Body of pancreas (tissue), 4 donors: ENCODE results near the gene GATA1. TPM values are rescaled to one million over a fixed set of nuclear protein-coding genes. Genes with fewer than 3 reads are reported as not detected.

Experiments
- ATAC-seq: fragments of 150-250 bp; one replicate; pipeline ENCODE4 v1.9.1; 2016
- DNase-seq, 4 donors: peaks; one replicate each; pipeline ENCODE4 v3.0.0-alpha.2; 2019
- H3K27ac ChIP-seq, 4 donors: fragments of 200-600 bp; sonication (generic); 1 replicate in 3 of 4; 2 replicates in 1 of 4; pipeline versions ENCODE4 v1.5.1 to v1.6.1; 2016 to 2019; ENCODE audit warnings: mild to moderate bottlenecking in 1 of 4, mixed read lengths in 1 of 4, moderate library complexity in 1 of 4
- H3K27me3 ChIP-seq, 2 donors: fragments of 200-600 bp; sonication (generic); one replicate each; pipeline ENCODE4 v1.6.0; 2016; ENCODE audit warnings: mild to moderate bottlenecking in 1 of 2
- H3K36me3 ChIP-seq, 2 donors: fragments of 200-600 bp; sonication (generic); replicated peaks in 1 of 2; 2 replicates each; pipeline ENCODE4 v1.5.1; 2016; ENCODE audit warnings: low read depth in 2 of 2; ENCODE audit not compliant: insufficient read depth in 1 of 2
- H3K4me1 ChIP-seq: fragments of 200-600 bp; sonication (generic); one replicate; pipeline ENCODE4 v1.6.0; 2016
- H3K4me3 ChIP-seq, 2 donors: fragments of 200-600 bp; sonication (generic); 1 replicate in 1 of 2; 2 replicates in 1 of 2; pipeline ENCODE4 v1.5.1; 2016 to 2019
- H3K9me3 ChIP-seq, 3 donors: fragments of 200-600 bp; sonication (generic); 1 replicate in 2 of 3; 2 replicates in 1 of 3; pipeline ENCODE4 v1.5.1; 2016
- POLR2A ChIP-seq, 3 donors: fragments of 450-650 bp; IDR thresholded peaks; one replicate each; pipeline ENCODE4 v1.6.1; 2016; ENCODE audit warnings: antibody characterized with exemption in 3 of 3, mild to moderate bottlenecking in 2 of 3
- WGBS, 2 donors: methylation state at CpG; one replicate each; pipeline ENCODE4 v1.1.5; 2017; 5-methylcytosine and 5-hydroxymethylcytosine counted together
- intact Hi-C: fragments of 100-400 bp; cut with DNase I; formaldehyde crosslinking; loops from one replicate; pipeline ENCODE4 v1.15.1; 2023
- total RNA-seq, 2 donors: library from RNA; depleted of rRNA; stranded (reverse); fragments of >200 nt; gene quantifications; one replicate each; pipeline ENCODE4 v1.1.0, GENCODE V29; 2016
- TF ChIP-seq, protein P1 (sequence below), 7 experiments: fragments of 450-650 bp in 4 of 7; fragments of 200-600 bp in 3 of 7; sonication (generic) in 3 of 7; IDR thresholded peaks; one replicate each; pipeline ENCODE4 v1.5.1; 2016 to 2019; ENCODE audit warnings: antibody characterized with exemption in 7 of 7

The GATA1 gene
- total RNA-seq, 2 donors from 2014 or later = not detected

GRCh38 chrX:48831136-48831908, 44.9 kb downstream of the GATA1 start:
- Histone ChIP-seq H3K4me3 (no peak overlapping the region), H3K27me3 (no peaks in the 10 kb centered on the region), H3K36me3 (no peaks in the 10 kb centered on the region), H3K4me1 (no peaks in the 10 kb centered on the region), H3K9me3 (no peaks in the 10 kb centered on the region), H3K27ac (no peak overlapping the region)
- ATAC-seq (no peak), DNase-seq (no peak)
- intact Hi-C loops = no loop called here
- WGBS, 2 donors = 3 to 9% methylated on average over 8 to 13 of the region's 58 CpGs
- TF ChIP-seq, protein P1, sequence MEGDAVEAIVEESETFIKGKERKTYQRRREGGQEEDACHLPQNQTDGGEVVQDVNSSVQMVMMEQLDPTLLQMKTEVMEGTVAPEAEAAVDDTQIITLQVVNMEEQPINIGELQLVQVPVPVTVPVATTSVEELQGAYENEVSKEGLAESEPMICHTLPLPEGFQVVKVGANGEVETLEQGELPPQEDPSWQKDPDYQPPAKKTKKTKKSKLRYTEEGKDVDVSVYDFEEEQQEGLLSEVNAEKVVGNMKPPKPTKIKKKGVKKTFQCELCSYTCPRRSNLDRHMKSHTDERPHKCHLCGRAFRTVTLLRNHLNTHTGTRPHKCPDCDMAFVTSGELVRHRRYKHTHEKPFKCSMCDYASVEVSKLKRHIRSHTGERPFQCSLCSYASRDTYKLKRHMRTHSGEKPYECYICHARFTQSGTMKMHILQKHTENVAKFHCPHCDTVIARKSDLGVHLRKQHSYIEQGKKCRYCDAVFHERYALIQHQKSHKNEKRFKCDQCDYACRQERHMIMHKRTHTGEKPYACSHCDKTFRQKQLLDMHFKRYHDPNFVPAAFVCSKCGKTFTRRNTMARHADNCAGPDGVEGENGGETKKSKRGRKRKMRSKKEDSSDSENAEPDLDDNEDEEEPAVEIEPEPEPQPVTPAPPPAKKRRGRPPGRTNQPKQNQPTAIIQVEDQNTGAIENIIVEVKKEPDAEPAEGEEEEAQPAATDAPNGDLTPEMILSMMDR (IDR thresholded peaks at IDR 0.05) = no peak
- no peak for TF ChIP-seq POLR2A (IDR thresholded peaks at IDR 0.05)

DNA sequence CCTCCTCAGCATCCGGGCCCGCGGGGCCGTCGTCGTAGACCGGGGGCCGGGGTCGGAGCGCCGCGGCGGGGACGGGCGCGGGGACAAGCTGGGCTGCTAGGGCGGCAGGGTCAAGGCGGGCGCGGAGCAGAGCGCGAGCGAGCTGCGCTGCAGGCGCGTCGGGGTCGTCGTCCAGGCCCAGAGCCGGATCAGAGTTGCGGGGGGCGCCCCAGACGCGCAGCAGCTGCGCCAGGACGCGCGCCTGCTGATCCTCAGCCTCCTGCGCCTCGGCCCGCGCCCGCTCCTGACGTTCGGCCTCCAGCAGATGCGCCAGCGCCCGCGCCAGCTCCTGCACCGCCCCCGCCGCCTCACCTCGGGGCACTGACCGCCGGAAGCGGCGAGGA, 45.5 kb downstream of the GATA1 start:
- no peak overlapping the region for H3K27ac ChIP-seq
- TF ChIP-seq, protein P1 (IDR thresholded peaks at IDR 0.05) = no peak
- no peak for TF ChIP-seq POLR2A (IDR thresholded peaks at IDR 0.05)
- no peaks in the 10 kb centered on the region for H3K36me3 ChIP-seq
- intact Hi-C loops = no loop called here
- DNase-seq (no peak), ATAC-seq (no peak)
- H3K4me1 ChIP-seq = no peaks in the 10 kb centered on the region
- H3K27me3 ChIP-seq = no peaks in the 10 kb centered on the region
- 0 to 8% methylated on average over 5 to 7 of the region's 57 CpGs for WGBS, 2 donors
- H3K4me3 ChIP-seq = no peak overlapping the region
- no peaks in the 10 kb centered on the region for H3K9me3 ChIP-seq

GRCh38 chrX:48833542-48834138, 47.2 kb downstream of the GATA1 start:
- Histone ChIP-seq H3K27ac (no peak overlapping the region), H3K9me3 (no peaks in the 10 kb centered on the region), H3K4me3 (no peak overlapping the region), H3K4me1 (no peaks in the 10 kb centered on the region), H3K36me3 (no peaks in the 10 kb centered on the region), H3K27me3 (no peaks in the 10 kb centered on the region)
- whole genome bisulfite sequencing, 2 donors = 15 to 20% methylated on average over 8 to 9 of the region's 9 CpGs
- intact Hi-C loops = no loop called here
- no peak for TF ChIP-seq POLR2A (IDR thresholded peaks at IDR 0.05)
- TF ChIP-seq, protein P1 (IDR thresholded peaks at IDR 0.05) = no peak
- ATAC-seq = no peak
- DNase-seq = no peak

DNA sequence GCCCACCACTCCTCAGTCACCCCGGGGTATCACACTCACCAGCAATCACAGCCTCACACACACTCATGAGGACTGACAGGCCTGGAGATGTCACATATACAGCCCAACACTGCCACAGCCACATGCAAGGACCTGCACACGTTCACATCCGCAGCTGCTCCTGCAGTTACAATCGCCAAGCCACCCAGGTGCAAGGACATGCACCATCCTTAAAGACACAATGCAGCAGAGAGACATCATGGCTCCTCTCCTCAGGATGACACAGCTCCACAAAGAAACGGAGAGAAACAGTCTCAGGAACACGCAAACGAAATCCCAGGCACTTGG, 48.0 kb downstream of the GATA1 start:
- H3K27me3 ChIP-seq = no peaks in the 10 kb centered on the region
- no peak for ATAC-seq
- intact Hi-C loops = no loop called here
- no peaks in the 10 kb centered on the region for H3K36me3 ChIP-seq
- H3K4me1 ChIP-seq = no peaks in the 10 kb centered on the region
- TF ChIP-seq, protein P1 (IDR thresholded peaks at IDR 0.05) = no peak
- no peak for TF ChIP-seq POLR2A (IDR thresholded peaks at IDR 0.05)
- no peaks in the 10 kb centered on the region for H3K9me3 ChIP-seq
- H3K4me3 ChIP-seq = no peak overlapping the region
- no peak overlapping the region for H3K27ac ChIP-seq
- 8% methylated on average over 2 to 7 of the region's 7 CpGs for WGBS, 2 donors
- DNase-seq = no peak
